Fibroblast of upper back skin (primary cell): ENCODE results near the gene LGALS7B.
"Not testable (repeated sequence)": the region's sequence is repeated elsewhere in the genome, so short reads cannot be mapped to it uniquely, and the experiment has no call there.

Experiments
- DNase-seq: peaks from one replicate; pipeline ENCODE4 v3.0.0-alpha.2; 2013

The LGALS7B gene

GRCh38 chr19:38797781-38798180, 8.8 kb downstream of the LGALS7B start:
- not testable (repeated sequence) for DNase-seq

DNA sequence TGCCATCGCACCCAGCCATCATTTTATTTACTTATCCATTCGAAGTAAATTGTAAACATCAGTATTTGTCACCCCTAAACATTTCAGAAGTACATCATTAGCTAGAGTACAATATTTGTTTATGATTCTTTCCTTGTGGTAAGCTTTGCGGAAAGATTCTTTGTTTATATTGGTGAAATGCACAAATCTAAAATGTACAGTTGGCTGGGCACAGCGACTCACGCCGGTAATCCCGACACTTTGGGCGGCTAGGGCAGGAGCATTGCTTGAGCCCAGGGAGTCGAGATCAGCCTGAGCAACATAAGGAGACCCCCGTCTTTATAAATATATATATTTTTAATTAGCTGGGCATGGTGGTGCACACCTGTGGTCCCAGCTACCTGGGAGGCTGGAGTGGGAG, 10.1 kb downstream of the LGALS7B start:
- no peak for DNase-seq

DNA sequence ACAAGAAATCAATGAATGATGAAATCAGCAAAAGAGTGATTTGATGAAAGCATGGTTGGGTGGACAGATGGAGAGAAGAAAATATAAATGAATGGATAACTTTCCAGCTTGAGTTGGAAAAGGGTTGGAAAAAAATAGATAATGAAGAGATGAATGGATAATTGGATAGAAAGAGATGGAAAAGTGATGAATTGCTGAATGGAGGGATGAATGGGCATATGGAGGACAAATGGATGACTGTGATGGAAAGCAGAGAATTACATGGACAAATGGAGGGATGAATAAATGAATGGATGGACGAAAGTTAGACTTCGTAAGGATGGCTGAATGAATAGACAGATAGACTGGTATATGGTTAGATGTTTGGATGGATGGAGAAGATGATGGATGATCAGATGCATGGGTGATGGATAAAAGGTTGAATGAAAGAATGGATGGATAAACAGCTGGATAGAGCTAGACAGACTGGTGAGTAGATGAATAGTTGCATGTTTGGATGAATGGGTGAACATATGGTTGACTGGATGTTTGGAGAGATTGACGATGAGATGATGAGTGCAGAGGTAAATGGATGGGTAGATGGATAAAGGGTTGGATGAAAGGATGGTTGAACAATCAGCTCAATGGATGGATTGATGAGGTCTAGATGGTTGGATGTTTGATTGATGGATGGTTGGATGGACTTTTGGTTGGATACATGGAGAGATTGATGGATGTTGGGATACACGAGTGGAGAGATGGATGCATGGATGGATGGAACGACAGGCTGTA, 11.8 kb downstream of the LGALS7B start:
- no peak for DNase-seq

DNA sequence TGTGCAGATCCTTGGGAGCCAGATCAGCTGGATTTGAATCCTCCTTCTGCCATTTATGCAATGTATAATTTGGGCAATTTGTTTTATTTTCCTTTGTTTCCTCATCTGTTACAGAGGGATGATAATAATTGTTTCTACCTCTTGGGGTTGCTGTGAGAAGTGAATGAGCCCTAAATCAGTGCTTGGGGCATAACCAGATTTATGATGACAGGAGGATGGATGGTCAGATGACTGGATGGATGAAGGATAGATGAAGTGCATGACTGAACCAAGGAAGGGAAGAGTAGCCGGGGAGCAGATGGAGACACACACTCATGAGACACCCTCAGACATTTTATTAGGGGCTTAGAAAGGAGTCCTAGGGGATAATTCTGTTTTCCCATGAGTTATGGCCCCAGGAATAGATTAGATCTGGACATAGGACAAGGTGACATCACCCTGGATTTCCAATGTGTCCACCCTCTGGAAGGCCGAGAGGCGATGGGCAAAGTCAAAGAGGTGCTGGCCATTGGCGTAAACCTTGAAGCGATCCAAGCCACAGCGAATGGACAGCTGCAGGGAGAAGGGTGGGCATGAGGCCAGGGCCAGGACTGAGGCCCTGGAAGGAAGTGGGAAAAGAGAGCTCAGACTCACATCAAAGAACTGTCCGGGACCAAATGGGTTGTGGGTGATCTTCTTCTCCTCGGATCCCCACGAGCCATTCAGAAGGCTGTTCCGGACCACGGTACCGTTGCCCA, 12.5 kb downstream of the LGALS7B start:
- no peak for DNase-seq

GRCh38 chr19:38803543-38803942, 14.5 kb downstream of the LGALS7B start:
- DNase-seq: no peak

DNA sequence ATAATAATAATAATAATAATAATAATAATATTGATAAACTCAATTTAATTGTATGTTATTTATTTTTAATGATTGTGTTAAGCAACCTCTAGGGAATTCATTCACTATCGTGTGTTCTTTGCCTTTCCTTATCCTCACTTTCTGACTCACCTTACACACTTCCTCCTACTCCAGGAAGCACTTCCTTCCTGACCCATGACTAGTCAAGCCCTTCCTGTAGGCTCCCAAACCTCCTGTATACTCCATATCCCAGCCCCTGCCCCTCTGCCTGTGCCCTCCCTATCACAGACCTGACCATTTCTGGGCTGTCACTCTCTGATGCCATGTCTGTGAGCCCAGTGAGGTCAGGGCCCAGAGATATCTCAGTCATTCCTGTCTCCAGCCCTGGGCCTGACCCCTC, 16.2 kb downstream of the LGALS7B start:
- DNase-seq: no peak

GRCh38 chr19:38806371-38806770, 17.4 kb downstream of the LGALS7B start:
- no peak for DNase-seq

DNA sequence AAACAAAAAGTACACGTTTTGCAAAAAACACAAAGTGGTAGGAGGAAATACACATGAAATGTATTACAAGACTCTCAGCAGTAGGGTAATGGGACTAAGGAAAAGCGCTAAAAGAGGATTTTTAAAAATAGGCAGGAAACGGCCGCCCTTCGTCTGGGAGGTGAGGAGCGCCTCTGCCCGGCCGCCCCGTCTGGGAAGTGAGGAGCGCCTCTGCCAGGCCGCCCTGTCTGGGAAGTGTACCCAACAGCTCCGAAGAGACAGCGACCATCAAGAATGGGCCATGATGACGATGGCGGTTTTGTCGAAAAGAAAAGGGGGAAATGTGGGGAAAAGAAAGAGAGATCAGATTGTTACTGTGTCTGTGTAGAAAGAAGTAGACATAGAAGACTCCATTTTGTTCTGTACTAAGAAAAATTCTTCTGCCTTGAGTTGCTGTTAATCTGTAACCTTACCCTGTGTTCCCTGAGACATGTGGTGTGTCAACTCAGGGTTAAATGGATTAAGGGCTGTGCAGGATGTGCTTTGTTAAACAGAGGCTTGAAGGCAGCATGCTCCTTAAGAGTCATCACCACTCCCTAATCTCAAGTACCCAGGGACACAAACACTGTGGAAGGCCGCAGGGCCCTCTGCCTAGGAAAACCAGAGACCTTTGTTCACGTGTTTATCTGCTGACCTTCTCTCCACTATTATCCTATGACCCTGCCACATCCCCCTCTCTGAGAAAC, 18.5 kb downstream of the LGALS7B start:
- not testable (repeated sequence) for DNase-seq

DNA sequence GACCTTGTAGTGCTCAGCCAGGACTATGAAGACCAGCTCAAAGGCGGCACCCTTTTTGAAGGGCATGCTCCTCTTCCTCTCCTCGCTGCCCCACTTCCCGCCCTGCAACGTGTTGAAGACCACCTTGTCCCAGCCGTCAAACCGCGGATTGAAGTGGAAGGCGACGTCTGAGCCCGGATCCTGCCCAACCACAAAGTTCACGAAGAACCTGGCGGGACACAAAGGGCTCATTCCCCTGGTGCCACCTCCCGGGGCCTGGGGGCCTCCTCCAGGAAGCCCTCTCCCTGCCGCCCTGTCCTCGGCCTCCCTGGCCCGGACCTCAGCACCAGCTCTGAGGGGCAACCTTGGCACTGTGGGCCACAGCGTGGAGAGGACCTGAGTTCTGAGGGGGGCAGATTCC, 19.7 kb downstream of the LGALS7B start:
- no peak for DNase-seq

- no peak for DNase-seq
Measured at GRCh38 chr19:38809592-38810252, 20.7 kb downstream of the LGALS7B start.

DNA sequence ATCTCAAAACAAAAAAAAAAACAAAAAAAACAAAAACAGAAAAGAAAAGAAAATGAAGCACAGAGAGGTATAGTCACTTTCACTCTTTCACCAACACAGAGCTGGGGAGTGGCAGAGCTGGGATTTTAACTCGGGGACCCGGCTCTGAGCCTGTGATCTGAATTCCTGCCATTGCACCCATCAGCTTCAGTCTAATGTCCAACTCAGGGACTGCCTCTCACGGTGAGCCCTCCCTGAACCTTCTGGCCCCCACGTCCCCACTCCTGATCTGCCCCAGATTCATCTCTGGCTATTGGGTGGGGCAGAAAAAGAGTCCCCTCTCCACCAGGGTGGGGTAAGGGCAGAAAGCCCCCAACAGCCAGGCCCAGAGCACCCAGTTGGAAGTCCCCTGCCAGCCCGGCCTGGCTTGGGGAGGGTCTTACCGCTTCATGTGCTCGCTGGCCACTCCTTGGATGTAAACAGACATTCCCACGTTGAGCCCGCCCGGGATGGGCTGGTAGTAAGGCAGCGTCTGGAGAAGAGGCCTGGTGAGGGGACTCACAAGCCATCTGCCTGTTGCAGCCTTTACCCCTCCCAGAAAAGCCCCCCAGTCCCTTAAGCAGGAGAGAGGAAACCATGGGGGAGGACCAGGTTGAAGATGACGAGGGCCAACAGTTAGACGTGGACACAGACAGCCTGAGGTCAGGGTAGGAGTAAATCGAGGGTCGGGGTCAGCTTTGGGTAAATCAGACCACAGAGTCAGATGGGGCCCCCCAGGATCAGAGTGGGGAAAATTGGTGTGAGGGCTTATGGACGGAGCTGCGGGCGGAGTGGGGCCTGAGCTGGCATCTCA, 23.2 kb downstream of the LGALS7B start:
- no peak for DNase-seq

- DNase-seq: no peak
Measured at GRCh38 chr19:38812841-38813320, 23.9 kb downstream of the LGALS7B start, which contains the start of gene LGALS4. Gene LGALS4 (minus strand): TSS chr19:38812945. CDS start chr19:38812886, 59 bp downstream.

DNA sequence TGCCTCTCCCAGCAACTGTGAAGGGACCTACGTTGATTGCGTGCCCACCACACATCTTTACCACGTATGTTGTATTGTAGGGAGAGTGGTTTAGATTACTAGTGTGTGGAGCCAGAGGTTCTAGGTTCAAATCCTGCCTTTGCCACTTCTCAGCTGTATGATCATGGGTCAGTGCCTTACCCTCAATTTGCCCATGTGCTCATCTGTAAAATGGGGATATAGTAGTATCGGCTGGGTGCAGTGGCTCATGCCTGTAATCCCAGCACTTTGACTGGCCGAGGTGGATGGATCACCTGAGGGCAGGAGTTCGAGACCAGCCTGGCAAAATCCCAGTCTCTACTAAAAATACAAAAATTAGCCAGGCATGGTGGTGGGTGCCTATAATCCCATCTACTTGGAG, 24.3 kb downstream of the LGALS7B start:
- DNase-seq: no peak

- not testable (repeated sequence) for DNase-seq
Measured at GRCh38 chr19:38813932-38814331, 24.9 kb downstream of the LGALS7B start.

GRCh38 chr19:38815059-38816001, 26.3 kb downstream of the LGALS7B start:
- DNase-seq: no peak

GRCh38 chr19:38816131-38816750, 27.2 kb downstream of the LGALS7B start:
- no peak for DNase-seq

GRCh38 chr19:38817081-38817480, 28.1 kb downstream of the LGALS7B start:
- no peak for DNase-seq

DNA sequence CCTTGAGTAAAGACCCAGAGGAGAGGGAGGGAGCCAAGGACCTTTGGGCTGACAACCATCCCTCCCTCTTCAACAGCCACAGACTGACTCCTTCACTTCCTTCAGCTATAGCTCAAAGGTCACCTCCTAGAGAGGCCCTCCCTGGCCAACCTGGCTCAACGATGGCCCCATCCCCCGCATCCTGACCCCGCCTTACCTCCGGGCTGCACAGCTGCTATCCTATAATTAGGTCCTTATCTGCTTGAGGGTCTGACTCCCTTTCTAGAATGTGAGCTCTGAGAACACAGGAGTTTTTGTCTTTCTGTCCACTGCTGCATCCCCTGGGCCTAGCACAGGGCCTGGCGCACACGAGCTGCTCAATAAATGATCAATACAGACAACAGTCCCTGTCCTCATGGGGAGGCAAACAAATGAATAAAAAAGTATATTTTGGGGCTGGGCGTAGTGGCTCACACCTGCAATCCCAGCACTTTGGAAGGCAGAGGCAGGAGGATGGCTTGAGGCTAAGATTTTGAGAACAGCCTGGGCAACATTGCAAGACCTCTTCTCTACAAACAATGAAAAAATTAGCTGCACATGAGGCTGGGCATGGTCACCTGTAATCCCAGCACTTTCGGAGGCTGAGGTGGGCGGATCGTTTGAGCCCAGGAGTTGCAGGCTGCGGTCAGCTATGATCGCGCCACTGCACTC, 30.4 kb downstream of the LGALS7B start:
- DNase-seq: no peak

- DNase-seq: not testable (repeated sequence)
Measured at GRCh38 chr19:38821230-38821825, 32.3 kb downstream of the LGALS7B start.
